SHP77 treated with DMSO at 0.1 percent for 48 hours (cell line): ENCODE measurements around the gene BOLL.
"Not testable (repeated sequence)": the region's sequence is repeated elsewhere in the genome, so short reads cannot be mapped to it uniquely, and the experiment has no call there.

Experiments
- DNase-seq: peaks from one replicate; lab custom pipeline; 2025; lab: John Stamatoyannopoulos, UW

The BOLL gene

GRCh38 chr2:197795277-197795676 is 10.2 kb upstream of the BOLL start:
- no peak for DNase-seq

GRCh38 chr2:197793456-197793855 is 8.3 kb upstream of the BOLL start:
- no peak for DNase-seq

GRCh38 chr2:197786010-197786877 is 1.1 kb upstream of the BOLL start:
- DNase-seq = no peak

GRCh38 chr2:197782126-197782525 is 3.0 kb downstream of the BOLL start:
- DNase-seq = no peak

GRCh38 chr2:197779261-197779660 is 5.9 kb downstream of the BOLL start:
- DNase-seq = no peak

GRCh38 chr2:197777823-197778407 is 7.2 kb downstream of the BOLL start:
- no peak for DNase-seq

- DNase-seq = no peak
Observed at GRCh38 chr2:197760293-197760657, 24.8 kb downstream of the BOLL start.

GRCh38 chr2:197759625-197760292 is 25.4 kb downstream of the BOLL start:
- DNase-seq = no peak

- DNase-seq = no peak
Observed at GRCh38 chr2:197759013-197759412, 26.1 kb downstream of the BOLL start.

- DNase-seq = no peak
Observed at GRCh38 chr2:197740200-197740599, 44.9 kb downstream of the BOLL start.

- not testable (repeated sequence) for DNase-seq
Observed at GRCh38 chr2:197728555-197729544, 56.3 kb downstream of the BOLL start.

GRCh38 chr2:197727011-197727410 is 58.1 kb downstream of the BOLL start:
- DNase-seq = no peak

GRCh38 chr2:197717863-197718262 is 67.3 kb downstream of the BOLL start:
- no peak for DNase-seq

GRCh38 chr2:197713271-197713670 is 71.8 kb downstream of the BOLL start:
- no peak for DNase-seq

- DNase-seq = no peak
Observed at GRCh38 chr2:197711578-197711977, 73.5 kb downstream of the BOLL start.

- DNase-seq = no peak
Observed at GRCh38 chr2:197710424-197711042, 74.6 kb downstream of the BOLL start.

- DNase-seq = not testable (repeated sequence)
Observed at GRCh38 chr2:197709140-197709539, 76.0 kb downstream of the BOLL start.

GRCh38 chr2:197708331-197708730 is 76.8 kb downstream of the BOLL start:
- no peak for DNase-seq

- DNase-seq = no peak
Observed at GRCh38 chr2:197707316-197708213, 77.6 kb downstream of the BOLL start.

GRCh38 chr2:197706839-197707207 is 78.3 kb downstream of the BOLL start:
- no peak for DNase-seq
